HL-60/S4 (cell line): ENCODE results near the gene PARD3B.

Source experiments
- in situ Hi-C: fragments of 300-500 bp; cut with MboI; formaldehyde crosslinking; loops from 2 replicates; pipeline ENCODE4 v1.14.3; 2022; ENCODE audit warnings: low sequenced_read_pairs

PARD3B gene

GRCh38 chr2:205366336-205367060 lies 821.2 kb downstream of the PARD3B start:
- in situ Hi-C loops, result no loop called here

- in situ Hi-C loops, result no loop called here
Observed at GRCh38 chr2:205367331-205367935, 822.2 kb downstream of the PARD3B start.

GRCh38 chr2:205369813-205370212 lies 824.5 kb downstream of the PARD3B start:
- in situ Hi-C loops, result no loop called here

- in situ Hi-C loops, result no loop called here
Observed at GRCh38 chr2:205370726-205371125, 825.5 kb downstream of the PARD3B start.

- in situ Hi-C loops, result no loop called here
Observed at GRCh38 chr2:205372141-205372540, 826.9 kb downstream of the PARD3B start.

- in situ Hi-C loops, result no loop called here
Observed at GRCh38 chr2:205375461-205376448, 830.5 kb downstream of the PARD3B start.

GRCh38 chr2:205377324-205377723 lies 832.0 kb downstream of the PARD3B start:
- in situ Hi-C loops, result no loop called here

GRCh38 chr2:205383601-205384000 lies 838.3 kb downstream of the PARD3B start:
- in situ Hi-C loops, result no loop called here

GRCh38 chr2:205386109-205386508 lies 840.8 kb downstream of the PARD3B start:
- in situ Hi-C loops, result no loop called here

GRCh38 chr2:205387350-205388055 lies 842.2 kb downstream of the PARD3B start:
- in situ Hi-C loops, result no loop called here

GRCh38 chr2:205390866-205391265 lies 845.6 kb downstream of the PARD3B start:
- in situ Hi-C loops, result no loop called here

- in situ Hi-C loops, result no loop called here
Observed at GRCh38 chr2:205401511-205401910, 856.2 kb downstream of the PARD3B start.

- in situ Hi-C loops, result no loop called here
Observed at GRCh38 chr2:205402011-205402410, 856.7 kb downstream of the PARD3B start.

GRCh38 chr2:205403244-205403825 lies 858.1 kb downstream of the PARD3B start:
- in situ Hi-C loops, result no loop called here

GRCh38 chr2:205405194-205405593 lies 859.9 kb downstream of the PARD3B start:
- in situ Hi-C loops, result no loop called here

- in situ Hi-C loops, result no loop called here
Observed at GRCh38 chr2:205405752-205406151, 860.5 kb downstream of the PARD3B start.

GRCh38 chr2:205407984-205408383 lies 862.7 kb downstream of the PARD3B start:
- in situ Hi-C loops, result no loop called here

- in situ Hi-C loops, result no loop called here
Observed at GRCh38 chr2:205408696-205409095, 863.4 kb downstream of the PARD3B start.

GRCh38 chr2:205409411-205409810 lies 864.1 kb downstream of the PARD3B start:
- in situ Hi-C loops, result no loop called here

- in situ Hi-C loops, result no loop called here
Observed at GRCh38 chr2:205411558-205411957, 866.3 kb downstream of the PARD3B start.
